Islet of Langerhans (tissue), 1 donor: ENCODE results near the gene GCHFR.

Source experiments
- FAIRE-seq: peaks from one replicate; lab custom pipeline; 2011; peaks lifted over from hg19 to GRCh38; lab: Jason Lieb, UNC

GCHFR gene

DNA sequence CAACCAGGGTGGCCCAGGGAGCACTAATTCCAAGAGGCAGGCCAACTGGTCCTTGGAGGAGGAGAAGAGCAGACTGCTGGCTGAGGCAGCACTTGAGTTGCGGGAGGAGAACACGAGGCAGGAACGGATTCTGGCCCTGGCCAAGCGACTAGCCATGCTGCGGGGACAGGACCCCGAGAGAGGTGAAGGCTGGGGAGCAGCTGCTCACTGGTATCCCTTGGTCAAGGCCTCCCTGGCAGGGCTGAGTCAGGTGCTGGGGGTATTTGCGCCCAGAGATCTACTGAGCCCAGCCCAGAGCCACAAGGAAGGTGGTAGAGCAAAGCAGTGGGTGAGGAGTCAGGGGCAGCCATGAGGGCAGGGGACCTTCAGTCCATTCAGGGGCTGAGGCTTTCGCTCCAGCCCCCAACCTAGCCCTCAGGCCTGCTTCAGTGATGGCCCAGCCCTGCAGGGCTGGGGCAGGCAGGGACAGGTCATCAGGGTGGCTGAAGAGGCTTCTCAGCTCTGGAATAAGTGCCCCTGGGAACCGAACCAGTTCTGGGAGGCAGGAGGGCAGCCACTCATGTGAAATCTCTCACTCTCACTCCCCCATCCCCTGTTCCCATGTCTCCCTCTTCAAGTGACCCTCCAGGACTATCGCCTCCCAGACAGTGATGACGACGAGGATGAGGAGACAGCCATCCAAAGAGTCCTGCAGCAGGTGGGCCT is 49.0 kb downstream of the GCHFR start:
- no peak for FAIRE-seq

DNA sequence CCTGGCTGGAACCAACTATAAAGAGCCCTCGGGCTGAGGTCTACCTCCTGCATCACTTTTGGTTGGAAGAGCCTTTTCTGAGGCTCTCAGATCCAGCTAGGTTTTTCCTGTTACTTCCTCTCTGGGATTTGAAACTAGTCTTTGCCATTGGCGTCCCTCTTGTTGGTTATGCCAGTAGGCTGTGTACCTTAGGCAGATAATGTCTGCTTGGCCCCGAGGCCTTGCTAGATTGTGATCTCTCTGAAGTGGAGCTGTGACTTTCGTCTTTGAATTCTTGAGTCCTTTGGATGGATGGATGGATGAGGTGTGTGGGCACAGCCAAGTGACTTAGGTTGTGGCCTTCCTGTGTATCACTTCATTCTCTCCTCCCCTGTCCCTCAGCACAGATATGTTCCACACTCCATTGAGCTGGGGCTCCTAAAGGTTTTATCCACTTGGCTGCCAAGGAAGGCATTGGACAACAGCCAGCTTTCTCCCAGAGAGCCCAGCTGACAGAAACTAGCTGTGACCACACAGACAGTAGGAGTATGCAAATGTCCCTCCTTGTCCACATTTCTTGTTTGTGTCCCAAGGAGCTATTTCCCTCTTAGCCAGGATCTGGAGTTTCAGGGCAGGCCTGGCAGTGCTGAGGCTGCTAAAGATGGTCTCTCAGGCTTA is 51.3 kb downstream of the GCHFR start:
- no peak for FAIRE-seq
